ENCODE results near the gene IFI27.

Gene IFI27

GRCh38 chr14:94103554-94104150 is 6.9 kb upstream of the IFI27 start:
- DNase-seq, result no peak

GRCh38 chr14:94104731-94105130 is 5.8 kb upstream of the IFI27 start:
- DNase-seq, result no peak

GRCh38 chr14:94109915-94110250 is 653 bp upstream of the IFI27 start:
- DNase-seq, result no peak

- no peak for DNase-seq
Observed at GRCh38 chr14:94111276-94112095, 950 bp downstream of the IFI27 start.

GRCh38 chr14:94112513-94113063 is 2.1 kb downstream of the IFI27 start:
- DNase-seq, result no peak

GRCh38 chr14:94113073-94113472 is 2.5 kb downstream of the IFI27 start:
- no peak for DNase-seq

- DNase-seq, result no peak
Observed at GRCh38 chr14:94113490-94113889, 3.0 kb downstream of the IFI27 start.

GRCh38 chr14:94113908-94114588 is 3.5 kb downstream of the IFI27 start:
- no peak for DNase-seq

- DNase-seq, result no peak
Observed at GRCh38 chr14:94114589-94115057, 4.1 kb downstream of the IFI27 start.

- no peak for DNase-seq
Observed at GRCh38 chr14:94115058-94115591, 4.6 kb downstream of the IFI27 start.

- DNase-seq, result no peak
Observed at GRCh38 chr14:94115631-94116030, 5.1 kb downstream of the IFI27 start.

- no peak for DNase-seq
Observed at GRCh38 chr14:94116701-94117100, 6.2 kb downstream of the IFI27 start.

- DNase-seq, result no peak
Observed at GRCh38 chr14:94117856-94118255, 7.3 kb downstream of the IFI27 start.

GRCh38 chr14:94119071-94119470 is 8.5 kb downstream of the IFI27 start:
- DNase-seq, result no peak

GRCh38 chr14:94120667-94121340 is 10.3 kb downstream of the IFI27 start:
- DNase-seq, result no peak

- no peak for DNase-seq
Observed at GRCh38 chr14:94121485-94121884, 10.9 kb downstream of the IFI27 start.

GRCh38 chr14:94122438-94122837 is 11.9 kb downstream of the IFI27 start:
- no peak for DNase-seq

GRCh38 chr14:94123296-94123695 is 12.8 kb downstream of the IFI27 start:
- DNase-seq, result no peak

- DNase-seq, result no peak
Observed at GRCh38 chr14:94123868-94124267, 13.3 kb downstream of the IFI27 start.

- DNase-seq, result no peak
Observed at GRCh38 chr14:94124582-94125377, 14.2 kb downstream of the IFI27 start.

GRCh38 chr14:94125659-94126418 is 15.3 kb downstream of the IFI27 start:
- DNase-seq, result no peak

GRCh38 chr14:94126419-94126677 is 15.8 kb downstream of the IFI27 start:
- no peak for DNase-seq

Data from stimulated activated CD4-positive, alpha-beta T cell treated with anti-CD3 and anti-CD28 coated beads, Interleukin-4, amount 100 ng/mL, for 1 hour (primary cell).